Upper lobe of left lung (tissue), 4 donors: ENCODE measurements around the gene C4orf17.

Source experiments
- CTCF ChIP-seq, 6 experiments: fragments of 450-650 bp in 4 of 6; fragments of 200-600 bp in 2 of 6; sonication (generic) in 2 of 6; IDR thresholded peaks; one replicate each; pipeline ENCODE4 v1.5.1; 2016 to 2019; ENCODE audit warnings: antibody characterized with exemption in 6 of 6
- EP300 ChIP-seq, 4 donors: sonication (generic); formaldehyde crosslinking; IDR thresholded peaks; one replicate each; pipeline ENCODE4 v1.5.1; 2017; ENCODE audit warnings: antibody characterized with exemption in 4 of 4, control low read depth in 2 of 4
- POLR2A ChIP-seq, 4 donors: fragments of 450-650 bp; IDR thresholded peaks; one replicate each; pipeline ENCODE4 v1.5.1; 2016 to 2017; ENCODE audit warnings: antibody characterized with exemption in 4 of 4, mild to moderate bottlenecking in 2 of 4

GRCh38 chr4:99529956-99530355, 19.1 kb downstream of the C4orf17 start:
- TF ChIP-seq CTCF (IDR thresholded peaks at IDR 0.05): no peak
- no peak for TF ChIP-seq EP300 (IDR thresholded peaks at IDR 0.05)
- TF ChIP-seq POLR2A (IDR thresholded peaks at IDR 0.05): no peak
